ENCODE results near the gene LRRC75A.
"Not testable (repeated sequence)": the region's sequence is repeated elsewhere in the genome, so short reads cannot be mapped to it uniquely, and the experiment has no call there.

LRRC75A gene, protein sequence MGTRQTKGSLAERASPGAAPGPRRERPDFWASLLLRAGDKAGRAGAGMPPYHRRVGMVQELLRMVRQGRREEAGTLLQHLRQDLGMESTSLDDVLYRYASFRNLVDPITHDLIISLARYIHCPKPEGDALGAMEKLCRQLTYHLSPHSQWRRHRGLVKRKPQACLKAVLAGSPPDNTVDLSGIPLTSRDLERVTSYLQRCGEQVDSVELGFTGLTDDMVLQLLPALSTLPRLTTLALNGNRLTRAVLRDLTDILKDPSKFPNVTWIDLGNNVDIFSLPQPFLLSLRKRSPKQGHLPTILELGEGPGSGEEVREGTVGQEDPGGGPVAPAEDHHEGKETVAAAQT

GRCh38 chr17:16491703-16492612 is at the start of gene LRRC75A:
TSS of gene LRRC75A (minus strand) at chr17:16492193. CDS start at chr17:16491990, 203 bp downstream.
- TF ChIP-seq POLR2A (IDR thresholded peaks at IDR 0.05; ENCODE audit: low read length) (no peak), GATA1 (IDR thresholded peaks at IDR 0.05; ENCODE audit: low read depth, low read length) (no peak)
- DNase-seq = peak; percentile 83 to 88

GRCh38 chr17:16537130-16537458 is 45.1 kb upstream of the LRRC75A start:
- TF ChIP-seq POLR2A (IDR thresholded peaks at IDR 0.05; ENCODE audit: low read length) (no peak), GATA1 (IDR thresholded peaks at IDR 0.05; ENCODE audit: low read depth, low read length) (no peak)
- no peak for DNase-seq

GRCh38 chr17:16534236-16534635 is 42.2 kb upstream of the LRRC75A start:
- TF ChIP-seq GATA1 (IDR thresholded peaks at IDR 0.05; ENCODE audit: low read depth, low read length) (no peak), POLR2A (IDR thresholded peaks at IDR 0.05; ENCODE audit: low read length) (no peak)
- no peak for DNase-seq

DNA sequence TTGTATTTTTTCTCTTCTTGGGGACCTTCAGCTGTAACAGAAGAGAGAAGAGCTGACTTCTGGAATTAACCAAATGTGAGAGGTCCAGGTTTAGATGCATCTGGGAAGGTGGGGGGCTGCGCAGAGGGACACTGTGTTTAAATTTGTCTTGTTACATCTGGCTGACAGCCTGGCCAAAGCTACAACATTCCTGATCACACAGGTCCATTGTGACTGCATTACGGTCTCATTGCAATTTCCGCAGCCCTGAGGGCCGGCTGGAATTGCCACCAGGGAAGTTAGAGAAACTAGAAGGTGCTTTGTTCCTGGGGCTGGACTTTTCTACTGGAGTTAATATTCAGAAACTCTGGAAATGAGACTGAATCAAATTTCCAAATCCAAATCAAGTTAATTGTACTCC is 37.9 kb upstream of the LRRC75A start:
- no peak for DNase-seq
- TF ChIP-seq POLR2A (IDR thresholded peaks at IDR 0.05; ENCODE audit: low read length) (no peak), GATA1 (IDR thresholded peaks at IDR 0.05; ENCODE audit: low read depth, low read length) (no peak)

- TF ChIP-seq GATA1 (IDR thresholded peaks at IDR 0.05; ENCODE audit: low read depth, low read length) = no peak
- TF ChIP-seq POLR2A (IDR thresholded peaks at IDR 0.05; ENCODE audit: low read length) = no peak
- DNase-seq = no peak
Measured at GRCh38 chr17:16527298-16527697, 35.3 kb upstream of the LRRC75A start.

DNA sequence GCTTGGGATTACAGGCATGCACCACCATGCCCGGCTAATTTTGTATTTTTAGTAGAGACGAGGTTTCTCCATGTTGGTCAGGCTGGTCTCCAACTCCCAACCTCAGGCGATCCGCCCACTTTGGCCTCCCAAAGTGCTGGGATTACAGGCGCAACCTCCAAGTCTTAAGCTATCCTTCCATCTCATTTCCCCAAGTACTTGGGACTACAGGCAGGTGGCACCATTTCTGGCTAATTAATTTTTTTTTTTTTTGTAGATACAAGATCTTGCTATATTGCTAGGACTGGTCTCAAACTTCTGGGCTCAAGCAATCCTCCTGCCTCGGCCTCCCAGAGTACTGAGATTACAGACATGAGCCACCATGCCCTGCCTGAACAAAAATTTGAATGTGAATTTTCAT is 33.6 kb upstream of the LRRC75A start:
- not testable (repeated sequence) for DNase-seq

GRCh38 chr17:16521070-16521727 is 29.2 kb upstream of the LRRC75A start:
- TF ChIP-seq POLR2A (IDR thresholded peaks at IDR 0.05; ENCODE audit: low read length) (no peak), GATA1 (IDR thresholded peaks at IDR 0.05; ENCODE audit: low read depth, low read length) (no peak)
- peak; percentile 83 to 89 for DNase-seq

- TF ChIP-seq POLR2A (IDR thresholded peaks at IDR 0.05; ENCODE audit: low read length) = no peak
- no peak for TF ChIP-seq GATA1 (IDR thresholded peaks at IDR 0.05; ENCODE audit: low read depth, low read length)
- DNase-seq = no peak
Measured at GRCh38 chr17:16519021-16519420, 27.0 kb upstream of the LRRC75A start.

- TF ChIP-seq GATA1 (IDR thresholded peaks at IDR 0.05; ENCODE audit: low read depth, low read length) (no peak), POLR2A (IDR thresholded peaks at IDR 0.05; ENCODE audit: low read length) (no peak)
- DNase-seq = no peak
Measured at GRCh38 chr17:16517477-16517876, 25.5 kb upstream of the LRRC75A start.

- DNase-seq = no peak
- TF ChIP-seq POLR2A (IDR thresholded peaks at IDR 0.05; ENCODE audit: low read length) = no peak
Measured at GRCh38 chr17:16516594-16517051, 24.6 kb upstream of the LRRC75A start.

- TF ChIP-seq POLR2A (IDR thresholded peaks at IDR 0.05; ENCODE audit: low read length) (no peak), GATA1 (IDR thresholded peaks at IDR 0.05; ENCODE audit: low read depth, low read length) (no peak)
- no peak for DNase-seq
Measured at GRCh38 chr17:16515933-16516332, 23.9 kb upstream of the LRRC75A start.

- TF ChIP-seq POLR2A (IDR thresholded peaks at IDR 0.05; ENCODE audit: low read length) = no peak
- no peak for TF ChIP-seq GATA1 (IDR thresholded peaks at IDR 0.05; ENCODE audit: low read depth, low read length)
- DNase-seq = no peak
Measured at GRCh38 chr17:16513873-16514272, 21.9 kb upstream of the LRRC75A start.

- no peak for DNase-seq
- TF ChIP-seq POLR2A (IDR thresholded peaks at IDR 0.05; ENCODE audit: low read length) (no peak), GATA1 (IDR thresholded peaks at IDR 0.05; ENCODE audit: low read depth, low read length) (no peak)
Measured at GRCh38 chr17:16512011-16512410, 20.0 kb upstream of the LRRC75A start.

DNA sequence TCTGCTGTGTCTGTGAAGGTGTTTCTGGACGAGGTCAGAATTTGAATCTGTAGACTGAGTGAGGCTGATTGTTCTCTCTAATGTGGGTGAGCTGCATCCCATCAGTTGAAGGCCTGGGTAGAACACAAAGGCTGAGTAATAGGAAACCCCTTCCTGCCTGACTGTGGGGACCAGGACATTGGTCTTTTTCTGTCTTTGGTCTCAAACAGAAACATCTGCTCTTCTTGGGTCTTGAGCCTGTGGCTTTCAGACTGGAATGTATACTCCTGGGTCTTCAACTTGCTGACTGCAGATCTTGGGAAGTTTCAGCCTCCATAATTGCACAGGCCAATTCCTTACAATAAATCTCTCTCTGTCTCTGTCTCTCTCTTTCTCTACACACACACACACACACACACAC is 19.6 kb upstream of the LRRC75A start:
- no peak for TF ChIP-seq POLR2A (IDR thresholded peaks at IDR 0.05; ENCODE audit: low read length)
- TF ChIP-seq GATA1 (IDR thresholded peaks at IDR 0.05; ENCODE audit: low read depth, low read length) = no peak

More for the DNA sequence above, 19.6 kb upstream of the LRRC75A start:
- no peak for DNase-seq

All from erythroblast (primary cell).